HG03039 (cell line): ENCODE measurements around the gene SHQ1.
"Not testable (repeated sequence)": the region's sequence is repeated elsewhere in the genome, so short reads cannot be mapped to it uniquely, and the experiment has no call there.

Experiments
- ATAC-seq: cut with Tn5 transposase; IDR thresholded peaks from one replicate; pipeline ENCODE4 v1.9.1; 2021; ENCODE audit warnings: mild to moderate bottlenecking, moderate library complexity; ENCODE audit not compliant: unreplicated experiment

Gene SHQ1

GRCh38 chr3:72754582-72754981, 93.7 kb downstream of the SHQ1 start:
- ATAC-seq = no peak

GRCh38 chr3:72753495-72753894, 94.8 kb downstream of the SHQ1 start:
- no peak for ATAC-seq

GRCh38 chr3:72750405-72750965, 97.8 kb downstream of the SHQ1 start:
- ATAC-seq = no peak

- ATAC-seq = no peak
Measured at GRCh38 chr3:72748659-72749058, 99.6 kb downstream of the SHQ1 start.

- ATAC-seq = no peak
Measured at GRCh38 chr3:72746430-72747411, 101.5 kb downstream of the SHQ1 start.

GRCh38 chr3:72745146-72745999, 102.9 kb downstream of the SHQ1 start:
- ATAC-seq = no peak

GRCh38 chr3:72744330-72744729, 103.9 kb downstream of the SHQ1 start:
- ATAC-seq = no peak

GRCh38 chr3:72739531-72740466, 108.4 kb downstream of the SHQ1 start:
- no peak for ATAC-seq

- no peak for ATAC-seq
Measured at GRCh38 chr3:72738752-72739530, 109.3 kb downstream of the SHQ1 start.

- ATAC-seq = not testable (repeated sequence)
Measured at GRCh38 chr3:72735072-72735471, 113.2 kb downstream of the SHQ1 start.

GRCh38 chr3:72733676-72734075, 114.6 kb downstream of the SHQ1 start:
- no peak for ATAC-seq

GRCh38 chr3:72732666-72733345, 115.4 kb downstream of the SHQ1 start:
- ATAC-seq = not testable (repeated sequence)

- ATAC-seq = no peak
Measured at GRCh38 chr3:72728958-72729467, 119.2 kb downstream of the SHQ1 start.

GRCh38 chr3:72728329-72728889, 119.8 kb downstream of the SHQ1 start:
- ATAC-seq = no peak

GRCh38 chr3:72727726-72728125, 120.5 kb downstream of the SHQ1 start:
- ATAC-seq = no peak

GRCh38 chr3:72727172-72727571, 121.1 kb downstream of the SHQ1 start:
- no peak for ATAC-seq

GRCh38 chr3:72725229-72725628, 123.0 kb downstream of the SHQ1 start:
- no peak for ATAC-seq

- no peak for ATAC-seq
Measured at GRCh38 chr3:72724070-72724469, 124.2 kb downstream of the SHQ1 start.
